Measurements from ENCODE around the gene PUS1.

PUS1 gene

DNA sequence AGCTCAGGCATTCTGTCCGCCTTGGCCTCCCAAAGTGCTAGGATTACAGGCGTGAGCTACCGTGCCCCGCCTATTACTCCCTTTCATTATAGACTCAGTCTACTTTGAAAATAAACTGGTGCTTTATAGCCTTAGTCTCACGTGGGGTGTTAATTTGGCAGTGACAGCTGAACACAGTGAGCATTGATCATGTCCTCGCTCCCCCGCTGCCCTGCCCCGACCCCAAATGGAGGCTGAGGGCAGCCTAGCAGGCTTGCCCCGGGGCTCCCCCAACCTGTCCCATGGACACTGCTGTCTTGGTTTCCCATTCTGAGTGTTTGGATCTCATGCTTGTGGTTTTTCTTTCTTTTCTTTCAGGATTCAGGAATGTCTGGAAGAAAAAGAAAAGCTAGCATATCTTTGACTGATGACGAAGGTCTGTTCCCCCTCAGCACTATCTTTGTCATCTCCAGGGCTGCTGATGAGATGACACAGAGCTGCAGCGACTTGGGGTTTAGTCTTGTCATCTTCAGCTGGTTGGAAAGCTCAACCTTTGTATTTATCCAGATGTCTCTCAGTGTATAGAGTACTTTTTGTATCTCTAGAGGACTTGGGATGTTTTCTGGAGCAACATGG, 62.8 kb downstream of the PUS1 start:
- Histone ChIP-seq H3K4me2 (ENCODE audit: low read length) (no peak overlapping the region), H3K9me3 (ENCODE audit: control insufficient read depth, insufficient read depth, low read length) (no peaks in the 10 kb centered on the region), H3K4me1 (ENCODE audit: control insufficient read depth, low read length) (no peaks in the 10 kb centered on the region), H3K27ac (ENCODE audit: low read depth, low read length) (no peak overlapping the region), H3K36me3 (ENCODE audit: control insufficient read depth, low read length) (peaks cover 75% of the 10 kb centered on the region), H3F3A (ENCODE audit: control insufficient read depth, insufficient read depth) (no peaks in the 10 kb centered on the region), H3K4me3 (ENCODE audit: low read length) (no peak overlapping the region), H3K27me3 (ENCODE audit: control insufficient read depth, low read length) (no peaks in the 10 kb centered on the region), H3K9me2 (replicated peaks; ENCODE audit: control insufficient read depth, low read length) (no peaks in the 10 kb centered on the region), H3K79me2 (ENCODE audit: control insufficient read depth, low read length) (no peaks in the 10 kb centered on the region), H4K20me1 (ENCODE audit: control insufficient read depth, insufficient read depth, low read depth, low read length) (no peaks in the 10 kb centered on the region)
- no peak for TF ChIP-seq EZH2phosphoT487 (IDR thresholded peaks at IDR 0.05; ENCODE audit: borderline replicate concordance, low read length)
- TF ChIP-seq, protein P1, sequence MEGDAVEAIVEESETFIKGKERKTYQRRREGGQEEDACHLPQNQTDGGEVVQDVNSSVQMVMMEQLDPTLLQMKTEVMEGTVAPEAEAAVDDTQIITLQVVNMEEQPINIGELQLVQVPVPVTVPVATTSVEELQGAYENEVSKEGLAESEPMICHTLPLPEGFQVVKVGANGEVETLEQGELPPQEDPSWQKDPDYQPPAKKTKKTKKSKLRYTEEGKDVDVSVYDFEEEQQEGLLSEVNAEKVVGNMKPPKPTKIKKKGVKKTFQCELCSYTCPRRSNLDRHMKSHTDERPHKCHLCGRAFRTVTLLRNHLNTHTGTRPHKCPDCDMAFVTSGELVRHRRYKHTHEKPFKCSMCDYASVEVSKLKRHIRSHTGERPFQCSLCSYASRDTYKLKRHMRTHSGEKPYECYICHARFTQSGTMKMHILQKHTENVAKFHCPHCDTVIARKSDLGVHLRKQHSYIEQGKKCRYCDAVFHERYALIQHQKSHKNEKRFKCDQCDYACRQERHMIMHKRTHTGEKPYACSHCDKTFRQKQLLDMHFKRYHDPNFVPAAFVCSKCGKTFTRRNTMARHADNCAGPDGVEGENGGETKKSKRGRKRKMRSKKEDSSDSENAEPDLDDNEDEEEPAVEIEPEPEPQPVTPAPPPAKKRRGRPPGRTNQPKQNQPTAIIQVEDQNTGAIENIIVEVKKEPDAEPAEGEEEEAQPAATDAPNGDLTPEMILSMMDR (IDR thresholded peaks at IDR 0.05; ENCODE audit: low read depth, low read length, poor library complexity, severe bottlenecking) = no peak

DNA sequence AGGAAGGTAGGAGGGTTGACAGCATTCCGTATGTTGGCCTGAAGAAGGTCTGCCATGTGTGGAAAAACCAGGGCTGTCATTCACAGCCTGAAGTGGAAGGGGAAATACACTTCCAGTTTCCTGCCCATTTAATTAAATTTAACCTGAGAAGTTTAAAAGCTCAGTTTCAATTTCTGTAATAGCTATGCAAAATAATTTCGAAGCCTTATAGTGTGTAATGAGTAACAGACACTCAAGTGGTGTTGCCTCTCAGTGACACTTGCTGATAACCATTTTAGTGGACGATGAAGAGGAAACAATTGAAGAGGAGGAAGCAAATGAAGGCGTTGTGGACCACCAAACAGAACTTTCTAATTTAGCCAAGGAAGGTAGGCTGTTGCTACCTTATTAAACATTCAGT, 65.5 kb downstream of the PUS1 start:
- Histone ChIP-seq H3F3A (ENCODE audit: control insufficient read depth, insufficient read depth) (no peaks in the 10 kb centered on the region), H3K4me2 (ENCODE audit: low read length) (no peak overlapping the region), H3K4me1 (ENCODE audit: control insufficient read depth, low read length) (no peaks in the 10 kb centered on the region), H3K9me3 (ENCODE audit: control insufficient read depth, insufficient read depth, low read length) (no peaks in the 10 kb centered on the region), H3K9me2 (replicated peaks; ENCODE audit: control insufficient read depth, low read length) (no peaks in the 10 kb centered on the region), H3K36me3 (ENCODE audit: control insufficient read depth, low read length) (peaks cover 60% of the 10 kb centered on the region), H4K20me1 (ENCODE audit: control insufficient read depth, insufficient read depth, low read depth, low read length) (no peaks in the 10 kb centered on the region), H3K79me2 (ENCODE audit: control insufficient read depth, low read length) (no peaks in the 10 kb centered on the region), H3K27me3 (ENCODE audit: control insufficient read depth, low read length) (no peaks in the 10 kb centered on the region), H3K27ac (ENCODE audit: low read depth, low read length) (no peak overlapping the region), H3K4me3 (ENCODE audit: low read length) (no peak overlapping the region)
- no peak for TF ChIP-seq EZH2phosphoT487 (IDR thresholded peaks at IDR 0.05; ENCODE audit: borderline replicate concordance, low read length)
- TF ChIP-seq, protein P1 (IDR thresholded peaks at IDR 0.05; ENCODE audit: low read depth, low read length, poor library complexity, severe bottlenecking) = no peak

Measured in DOHH2 (cell line).